IPS-11a (cell line): ENCODE results near the gene C12orf75.
"Not testable (repeated sequence)": the region's sequence is repeated elsewhere in the genome, so short reads cannot be mapped to it uniquely, and the experiment has no call there.

ENCODE experiments used
- H3K4me3 ChIP-seq: one replicate; pipeline ENCODE4 v1.5.1; 2013; ENCODE audit warnings: low read depth, low read length, control low read depth

C12orf75 gene

DNA sequence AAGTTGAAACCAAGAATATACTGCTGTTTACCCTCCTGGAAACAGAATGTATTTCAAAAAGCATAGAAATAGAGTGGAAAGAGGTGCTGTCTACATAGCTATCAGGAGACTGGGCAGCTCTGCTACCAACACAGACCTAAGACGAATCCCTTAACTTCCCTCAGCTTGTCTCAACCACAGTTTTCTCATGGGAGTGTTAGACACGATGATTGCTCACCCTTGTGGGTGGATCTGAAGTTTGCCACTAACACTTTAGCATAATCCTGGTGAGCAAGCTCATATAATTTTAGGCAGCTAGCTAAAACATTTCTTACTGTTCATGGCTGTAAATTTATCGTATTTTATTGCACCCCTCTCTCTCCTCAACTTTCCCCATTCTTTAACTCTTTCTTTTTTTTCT is 38.5 kb downstream of the C12orf75 start:
- H3K4me3 ChIP-seq, result no peak overlapping the region

- no peak overlapping the region for H3K4me3 ChIP-seq
These were observed 43.8 kb downstream of the C12orf75 start for GRCh38 chr12:105374303-105374702.

DNA sequence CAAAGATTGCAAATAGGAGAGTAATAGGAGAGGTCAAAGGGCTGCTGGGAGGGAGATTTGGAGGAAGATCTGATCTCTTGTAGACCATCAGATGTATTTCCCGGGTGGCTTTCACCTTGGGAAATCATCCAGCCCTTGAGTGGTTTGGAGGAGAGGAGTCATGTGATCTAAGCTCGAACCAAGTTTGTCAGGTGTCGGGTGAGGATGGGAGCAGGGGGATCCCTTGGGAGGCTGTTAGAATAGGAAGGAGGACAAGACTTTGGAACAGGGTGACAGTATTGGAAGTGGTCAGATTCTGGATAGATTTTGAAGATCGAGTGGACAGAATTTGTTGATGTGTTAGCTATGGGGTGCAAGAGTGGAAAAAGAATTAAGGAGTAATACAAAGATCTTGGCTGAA is 46.6 kb downstream of the C12orf75 start:
- H3K4me3 ChIP-seq, result no peak overlapping the region

DNA sequence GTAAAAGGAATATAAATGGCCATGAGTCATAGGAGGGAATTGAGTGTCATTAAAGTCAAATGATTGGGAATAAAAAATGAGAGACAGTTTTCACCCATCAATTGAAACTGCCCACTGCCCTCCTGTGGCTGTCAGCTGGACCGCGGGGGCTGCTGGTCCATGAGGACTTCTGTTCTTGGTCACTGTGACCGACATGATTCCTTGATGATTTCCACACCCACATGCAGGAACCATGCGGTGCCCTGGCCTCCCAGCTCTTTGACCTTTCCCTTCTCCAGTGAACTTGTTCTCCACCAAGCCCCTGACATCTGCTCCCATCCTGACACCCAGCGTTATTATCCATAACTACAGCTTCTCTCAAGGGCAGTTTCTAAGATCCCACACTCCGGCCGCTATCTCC is 48.4 kb downstream of the C12orf75 start:
- H3K4me3 ChIP-seq, result no peak overlapping the region

DNA sequence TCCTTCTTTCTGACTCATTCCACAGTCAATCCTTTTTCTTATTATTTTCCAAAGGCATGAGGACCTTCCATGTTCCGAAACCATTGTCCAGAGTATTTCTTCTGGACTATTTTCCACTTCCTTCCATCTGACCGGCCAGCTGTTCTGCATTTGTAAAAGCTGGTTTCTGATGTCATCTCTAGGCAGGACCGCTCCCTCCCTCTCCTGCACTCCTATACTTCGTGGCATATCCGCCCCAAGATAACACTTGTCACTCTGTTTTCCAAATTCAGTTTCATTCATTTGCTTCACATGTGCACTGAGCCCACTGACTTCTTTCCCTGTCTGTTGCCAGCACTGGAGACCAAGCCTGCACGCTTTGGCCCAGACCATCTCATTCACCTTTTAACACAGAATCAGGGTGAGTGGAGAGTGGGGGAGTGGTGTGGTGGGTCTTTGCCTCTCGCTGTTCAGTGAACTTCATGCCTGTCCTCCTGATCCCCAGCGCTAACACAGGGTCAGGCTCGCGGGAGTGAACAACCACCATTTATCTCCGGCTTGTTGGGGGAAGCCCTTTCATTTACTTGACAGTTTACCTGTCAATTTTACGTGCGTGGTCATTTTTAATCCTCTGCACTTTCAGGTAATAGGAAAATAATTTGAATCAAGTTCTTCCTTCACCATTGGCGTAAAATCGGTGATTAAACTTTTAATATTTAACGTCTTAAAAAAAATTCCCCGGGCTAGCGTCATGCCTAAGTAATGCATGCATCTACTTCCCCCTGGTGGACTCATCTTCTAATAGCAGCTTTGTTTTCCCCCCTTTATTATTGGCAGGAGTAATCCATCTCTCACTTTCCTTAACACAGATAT is 52.5 kb downstream of the C12orf75 start:
- H3K4me3 ChIP-seq, result no peak overlapping the region

DNA sequence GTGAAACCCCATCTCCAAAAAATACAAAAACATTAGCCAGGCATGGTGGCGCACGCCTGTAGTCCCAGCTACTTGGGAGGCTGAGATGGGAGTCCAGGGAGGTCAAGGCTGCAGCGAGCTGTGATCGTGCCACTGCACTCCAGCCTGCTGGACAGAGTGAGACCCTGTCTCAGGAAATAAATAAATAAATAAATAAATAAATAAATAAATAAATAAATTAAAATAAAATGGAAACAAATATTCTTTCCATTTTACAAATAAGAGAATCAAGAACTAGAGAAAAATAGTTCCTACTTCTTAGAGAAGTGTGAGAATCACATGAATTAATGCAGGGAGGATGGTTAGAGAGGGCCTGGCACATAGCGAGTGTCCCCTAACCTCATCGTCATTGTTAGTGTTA is 53.7 kb downstream of the C12orf75 start:
- H3K4me3 ChIP-seq, result no peak overlapping the region

GRCh38 chr12:105384916-105385535 is 54.5 kb downstream of the C12orf75 start:
- H3K4me3 ChIP-seq, result no peak overlapping the region

DNA sequence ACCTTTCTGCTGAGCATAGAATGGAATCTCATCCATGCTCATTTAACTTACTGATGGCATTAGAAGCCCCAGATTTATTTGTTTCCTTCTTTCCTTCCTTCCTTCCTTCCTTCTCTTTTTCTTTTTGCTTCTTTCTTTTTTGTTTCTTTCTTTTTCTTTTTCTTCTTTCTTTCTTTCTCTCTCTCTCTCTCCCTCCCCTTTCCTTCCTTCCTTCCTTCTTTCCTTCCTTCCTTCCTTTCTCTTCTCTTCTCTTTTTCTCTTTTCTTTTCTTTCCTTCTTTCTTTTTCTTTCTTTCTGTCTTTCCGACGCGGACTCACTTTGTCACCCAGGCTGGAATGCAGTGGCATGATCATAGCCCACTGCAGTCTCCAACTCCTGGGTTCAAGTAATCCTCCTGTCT is 55.9 kb downstream of the C12orf75 start:
- H3K4me3 ChIP-seq, result no peak overlapping the region

- H3K4me3 ChIP-seq, result no peak overlapping the region
These were observed 60.7 kb downstream of the C12orf75 start for GRCh38 chr12:105391231-105391630.

DNA sequence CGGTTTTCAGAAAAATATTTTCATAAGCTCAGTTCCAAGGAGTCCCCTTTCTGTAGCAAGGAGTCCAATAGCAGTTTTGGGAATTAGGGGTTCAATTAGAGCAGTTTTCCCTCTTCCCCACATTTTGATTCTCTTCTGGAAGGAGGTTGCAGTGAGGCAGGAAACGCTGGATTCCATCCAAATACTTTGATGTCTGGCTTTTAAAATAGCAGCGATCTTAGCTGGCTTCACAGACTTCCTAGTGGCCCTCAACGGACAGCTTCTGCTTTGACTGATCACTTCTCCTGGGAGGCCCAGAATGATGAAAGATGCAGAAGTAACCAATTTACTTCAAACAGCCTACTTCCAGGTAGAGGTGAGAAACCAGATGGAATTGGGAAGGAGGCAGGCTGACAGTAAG is 63.1 kb downstream of the C12orf75 start:
- H3K4me3 ChIP-seq, result no peak overlapping the region

DNA sequence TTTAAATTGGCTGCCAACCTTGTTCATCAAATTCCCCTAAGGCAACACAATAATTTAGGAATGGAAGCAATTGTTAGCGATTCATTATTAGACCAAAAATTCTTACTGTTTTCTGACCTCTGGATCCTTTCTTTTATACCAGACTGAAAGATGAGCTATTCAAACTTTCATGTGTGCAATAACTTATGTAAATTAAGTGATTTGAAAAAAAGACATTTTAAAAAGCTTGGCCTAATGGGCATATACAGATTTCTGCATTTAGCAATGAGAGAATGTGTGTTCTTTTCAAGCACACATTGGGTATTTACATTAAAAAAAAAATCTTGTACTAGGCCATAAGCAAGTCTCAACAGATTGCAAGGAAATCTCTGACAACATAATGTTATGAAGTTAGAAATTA is 65.5 kb downstream of the C12orf75 start:
- H3K4me3 ChIP-seq, result no peak overlapping the region

- H3K4me3 ChIP-seq, result no peak overlapping the region
These were observed 66.5 kb downstream of the C12orf75 start for GRCh38 chr12:105396983-105397382.

GRCh38 chr12:105398930-105399329 is 68.4 kb downstream of the C12orf75 start:
- no peak overlapping the region for H3K4me3 ChIP-seq

GRCh38 chr12:105399428-105400081 is 69.1 kb downstream of the C12orf75 start:
- H3K4me3 ChIP-seq, result no peak overlapping the region

DNA sequence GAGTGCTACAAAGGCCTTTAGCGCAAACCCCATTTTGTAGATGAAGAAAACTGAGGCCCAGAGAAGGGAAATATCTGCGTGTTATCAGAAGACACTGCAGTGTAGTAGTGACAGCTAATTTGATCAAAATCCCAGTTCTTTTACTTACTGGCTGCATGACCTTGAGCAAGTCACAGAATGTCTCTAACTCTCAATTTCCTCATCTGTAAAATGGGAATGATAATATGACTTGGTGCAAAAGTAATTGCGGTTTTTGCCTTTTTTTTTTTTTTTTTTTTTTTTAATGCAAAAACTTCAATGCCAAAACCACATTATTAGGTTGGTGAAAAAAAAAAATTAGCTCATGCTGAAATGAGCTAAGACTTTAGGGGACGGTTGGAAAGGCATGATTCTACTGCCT is 69.7 kb downstream of the C12orf75 start:
- no peak overlapping the region for H3K4me3 ChIP-seq

GRCh38 chr12:105401198-105401597 is 70.7 kb downstream of the C12orf75 start:
- no peak overlapping the region for H3K4me3 ChIP-seq

GRCh38 chr12:105402366-105402765 is 71.9 kb downstream of the C12orf75 start:
- no peak overlapping the region for H3K4me3 ChIP-seq

- no peak overlapping the region for H3K4me3 ChIP-seq
These were observed 72.6 kb downstream of the C12orf75 start for GRCh38 chr12:105403095-105403494.

DNA sequence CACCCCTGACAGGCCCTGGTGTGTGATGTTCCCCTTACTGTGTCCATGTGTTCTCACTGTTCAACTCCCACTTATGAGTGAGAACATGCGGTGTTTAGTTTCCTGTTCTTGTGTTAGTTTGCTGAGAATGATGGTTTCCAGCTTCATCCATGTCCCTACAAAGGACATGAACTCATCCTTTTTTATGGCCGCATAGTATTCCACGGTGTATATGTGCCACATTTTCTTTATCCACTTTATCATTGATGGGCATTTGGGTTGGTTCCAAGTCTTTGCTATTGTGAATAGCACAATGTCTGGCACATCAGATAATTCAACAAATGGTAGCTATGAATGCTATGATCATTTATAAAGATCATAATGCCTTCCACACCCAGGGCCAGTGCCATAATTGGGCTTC is 73.6 kb downstream of the C12orf75 start:
- H3K4me3 ChIP-seq, result not testable (repeated sequence)

- H3K4me3 ChIP-seq, result no peak overlapping the region
These were observed 76.0 kb downstream of the C12orf75 start for GRCh38 chr12:105406497-105406896.

GRCh38 chr12:105409279-105409678 is 78.8 kb downstream of the C12orf75 start:
- no peak overlapping the region for H3K4me3 ChIP-seq
